ENCODE results near the gene OR10J1.

- TF ChIP-seq CTCF (conservative IDR thresholded peaks at IDR 0.05; ENCODE audit: low read depth in 2 of 2) (no peak), EZH2phosphoT487 (IDR thresholded peaks at IDR 0.05; ENCODE audit: unreplicated experiment) (no peak)
These were observed 33.8 kb downstream of the OR10J1 start for GRCh38 chr1:159473335-159473734.
